ENCODE results near the gene PTPN6.

GRCh38 chr12:6914947-6915788 lies 36.0 kb upstream of the PTPN6 start:
- TF ChIP-seq SP1 (IDR thresholded peaks at IDR 0.05) (no peak), ZNF384 (IDR thresholded peaks at IDR 0.05) (no peak), ARNT (IDR thresholded peaks at IDR 0.05) (no peak), TARDBP (IDR thresholded peaks at IDR 0.05) (no peak), ELF4 (IDR thresholded peaks at IDR 0.05) (no peak), FOXA1 (IDR thresholded peaks at IDR 0.05) (no peak), SUZ12 (IDR thresholded peaks at IDR 0.05) (no peak), CTBP1 (IDR thresholded peaks at IDR 0.05; ENCODE audit: borderline replicate concordance) (no peak)

All from HEK293T (cell line).